NCI-H748 (cell line): Measurements from ENCODE around the gene CTNNA3.

ENCODE experiments used
- DNase-seq: peaks from one replicate; lab custom pipeline; 2025; ENCODE audit not compliant: unreplicated experiment; lab: John Stamatoyannopoulos, UW

CTNNA3 gene

DNA sequence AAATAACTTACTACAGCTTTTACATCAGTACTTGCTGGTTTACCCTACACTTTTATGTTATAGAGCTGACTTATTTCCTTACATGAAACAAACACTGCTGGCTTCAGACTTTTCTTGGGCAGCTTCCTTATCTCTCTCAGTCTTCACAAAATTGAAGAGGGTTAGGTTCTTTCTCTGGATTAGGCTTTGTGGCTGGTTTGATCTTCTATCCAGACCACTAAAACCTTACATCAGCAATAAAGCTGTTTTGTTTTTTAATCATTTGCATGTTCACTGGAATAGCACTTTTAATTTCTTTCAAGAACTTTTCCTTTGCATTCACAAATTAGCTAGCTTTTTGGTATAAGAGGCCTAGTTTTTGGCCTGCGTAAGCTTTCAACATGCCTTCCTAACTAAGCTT, 551.5 kb downstream of the CTNNA3 start:
- DNase-seq, result no peak

GRCh38 chr10:67141300-67141699, 554.7 kb downstream of the CTNNA3 start:
- DNase-seq, result peak; percentile 12

DNA sequence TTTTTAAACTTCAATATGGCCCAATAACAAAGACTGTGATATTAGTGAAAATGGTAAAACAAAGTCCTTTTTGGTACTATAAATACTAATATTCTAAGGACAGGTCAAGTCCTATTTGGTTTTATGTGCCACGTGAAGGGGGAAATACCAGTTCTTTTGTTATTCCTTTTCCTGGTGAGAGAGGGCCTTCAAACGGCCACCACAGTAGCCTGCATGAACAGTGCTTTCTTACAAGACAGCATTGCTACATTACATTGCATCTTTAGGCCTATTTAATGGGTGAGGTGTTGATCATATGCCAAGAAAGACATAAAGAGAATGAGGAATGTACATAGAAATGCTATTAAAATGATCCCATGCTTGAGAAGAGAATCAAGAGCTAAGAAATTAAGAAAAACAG, 555.4 kb downstream of the CTNNA3 start:
- no peak for DNase-seq

DNA sequence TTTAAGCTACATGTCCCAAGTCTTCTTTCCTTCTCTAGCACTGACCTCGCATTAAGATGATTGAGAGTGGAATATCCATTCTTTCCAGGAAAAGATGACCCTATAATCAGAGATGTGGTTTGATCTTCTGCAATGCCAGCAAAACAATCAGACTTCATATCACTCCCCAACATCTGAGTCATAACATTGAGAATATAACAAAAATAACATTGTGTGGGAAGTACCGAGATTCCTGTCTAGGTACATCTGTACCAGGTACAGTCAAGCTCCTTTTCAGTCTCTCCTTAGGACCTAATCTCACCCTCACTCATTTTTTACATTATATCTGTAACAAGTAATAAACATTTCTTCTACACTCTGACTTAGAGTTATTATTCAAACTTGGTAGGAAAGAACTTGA, 568.6 kb downstream of the CTNNA3 start:
- DNase-seq, result no peak

DNA sequence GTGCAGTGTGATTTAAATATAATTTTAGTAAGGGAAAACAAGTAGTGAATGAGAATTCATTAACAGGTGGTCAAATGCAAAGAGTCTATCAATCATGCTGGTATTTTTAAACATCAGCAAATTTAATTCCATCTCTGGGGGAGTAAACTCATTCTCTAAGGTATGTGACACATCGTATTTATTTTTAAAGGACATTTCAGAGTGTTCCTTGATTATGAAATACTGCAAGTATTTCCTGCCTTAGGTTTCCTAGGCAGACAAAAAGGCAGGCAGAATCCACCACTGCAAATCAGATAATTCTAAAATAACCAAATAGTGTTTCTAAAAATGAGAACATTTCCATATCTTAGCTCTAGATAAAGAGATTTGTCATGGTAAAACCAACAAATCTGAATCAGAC, 576.3 kb downstream of the CTNNA3 start:
- no peak for DNase-seq

- peak; percentile 52 for DNase-seq
These were observed 580.0 kb downstream of the CTNNA3 start for GRCh38 chr10:67115972-67116371.

GRCh38 chr10:67114945-67115344, 581.0 kb downstream of the CTNNA3 start:
- DNase-seq, result peak; percentile 91

GRCh38 chr10:67112765-67113164, 583.2 kb downstream of the CTNNA3 start:
- no peak for DNase-seq

- peak; percentile 83 for DNase-seq
These were observed 585.7 kb downstream of the CTNNA3 start for GRCh38 chr10:67110286-67110685.

DNA sequence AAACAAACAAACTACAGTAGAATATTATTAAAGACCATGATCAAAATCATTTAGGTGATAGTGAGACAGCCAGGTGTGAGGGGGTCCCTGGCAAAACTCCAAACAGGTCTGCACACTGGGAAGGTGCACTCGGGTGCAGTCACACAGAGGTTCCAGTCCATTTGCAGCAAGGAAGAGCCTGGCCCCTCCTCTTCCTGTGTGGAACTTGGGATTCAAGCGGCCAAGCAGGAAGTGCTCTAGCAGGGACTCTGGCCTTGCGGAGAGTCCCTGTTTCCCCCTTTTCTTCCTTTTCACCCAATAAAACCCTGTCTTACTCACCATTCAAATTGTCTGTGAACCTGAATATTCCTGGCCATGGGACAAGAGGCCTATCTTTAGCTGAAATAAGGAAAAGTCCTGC, 588.3 kb downstream of the CTNNA3 start:
- peak; percentile 15 for DNase-seq

DNA sequence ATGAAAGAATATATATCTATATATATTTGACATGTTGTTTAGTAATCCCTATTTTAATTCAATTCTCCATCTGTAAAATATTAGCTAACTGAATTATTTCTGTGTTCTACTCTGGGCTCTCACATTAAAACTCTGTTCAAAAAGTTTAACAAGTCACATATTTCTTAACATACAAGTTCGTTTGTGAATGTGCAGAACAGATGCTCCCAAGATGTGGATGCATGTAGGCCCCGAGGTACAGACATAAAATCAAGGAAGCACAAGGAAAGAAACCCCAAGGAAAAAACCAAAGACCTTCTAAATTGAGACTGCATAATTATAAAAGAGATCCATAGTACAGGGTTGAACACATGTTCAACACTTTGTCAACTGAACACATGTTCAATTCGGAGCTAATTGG, 595.0 kb downstream of the CTNNA3 start:
- no peak for DNase-seq

GRCh38 chr10:67098461-67098860, 597.5 kb downstream of the CTNNA3 start:
- peak; percentile 81 for DNase-seq

DNA sequence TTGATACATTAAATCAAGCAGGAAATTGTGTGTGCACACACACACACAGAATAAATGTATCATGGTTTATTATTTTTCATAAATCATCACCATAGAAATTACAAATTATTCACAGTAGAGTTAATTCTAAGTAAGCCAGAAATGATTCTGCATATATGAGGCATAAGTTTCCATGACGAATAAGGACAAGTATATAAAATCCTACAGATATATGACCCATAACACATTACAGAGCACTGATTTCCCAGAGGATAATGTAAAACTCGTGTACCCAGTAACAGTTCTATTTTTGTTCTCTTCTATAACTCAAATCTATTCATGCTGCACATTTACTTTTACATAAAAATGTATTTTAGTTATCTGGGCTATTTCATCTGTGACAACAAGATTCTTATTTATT, 600.5 kb downstream of the CTNNA3 start:
- no peak for DNase-seq

- DNase-seq, result no peak
These were observed 608.0 kb downstream of the CTNNA3 start for GRCh38 chr10:67088036-67088435.

- no peak for DNase-seq
These were observed 608.9 kb downstream of the CTNNA3 start for GRCh38 chr10:67087135-67087425.

DNA sequence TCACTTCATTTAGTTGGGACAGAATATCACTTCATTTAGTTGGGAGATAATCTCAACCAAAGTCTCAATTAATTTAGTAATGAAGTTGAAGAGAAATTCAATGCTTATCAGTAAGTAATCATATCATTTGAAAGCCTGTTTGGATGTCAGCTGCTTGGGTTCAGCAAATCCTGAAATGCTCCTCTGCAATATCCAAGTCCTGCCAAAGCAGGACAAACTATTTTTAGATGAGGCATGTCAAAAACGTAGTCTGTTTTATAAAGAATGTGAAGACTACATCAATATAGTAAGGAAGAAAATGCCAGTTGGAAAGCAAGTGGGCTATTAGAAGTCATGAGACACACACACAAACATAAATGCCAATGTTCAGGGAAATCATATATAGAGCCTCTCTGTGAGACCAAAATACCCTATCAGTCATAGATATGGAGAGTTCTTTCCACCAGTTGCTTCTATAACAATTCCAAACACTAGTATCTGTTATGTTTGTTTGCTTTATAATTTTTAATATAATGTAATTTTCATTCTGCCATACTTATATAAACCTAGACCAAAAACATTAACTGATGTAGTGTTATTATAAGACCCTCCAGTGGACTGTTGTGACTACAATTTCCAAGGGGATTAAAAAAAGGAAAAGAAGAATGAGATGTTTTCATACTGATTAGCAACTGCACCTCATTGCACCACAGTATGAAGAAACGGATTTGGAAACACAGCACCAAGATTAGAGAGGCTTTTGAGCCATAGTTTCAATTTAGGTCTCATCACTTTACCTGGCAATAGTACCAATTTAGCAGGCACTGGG, 609.5 kb downstream of the CTNNA3 start:
- DNase-seq, result no peak

- no peak for DNase-seq
These were observed 616.9 kb downstream of the CTNNA3 start for GRCh38 chr10:67079126-67079525.

GRCh38 chr10:67077376-67077775, 618.6 kb downstream of the CTNNA3 start:
- no peak for DNase-seq

DNA sequence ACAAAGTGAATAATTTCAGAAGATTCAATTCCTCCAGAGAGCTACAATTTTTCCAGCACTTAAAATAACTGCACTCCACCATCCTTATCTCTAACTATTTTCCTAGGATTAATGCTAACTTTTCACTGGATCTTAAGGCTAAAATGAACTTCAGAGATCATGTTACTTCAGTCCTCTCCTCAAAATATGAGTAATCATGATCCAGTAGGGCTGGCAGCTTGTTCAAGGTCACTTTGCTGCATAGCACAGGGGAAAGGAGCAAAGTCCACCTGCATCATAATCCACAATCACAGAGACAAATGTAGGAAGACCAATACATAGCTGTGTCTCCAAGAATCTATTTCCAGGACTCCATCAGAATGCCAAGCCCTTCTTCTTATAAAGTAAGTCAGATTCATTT, 619.9 kb downstream of the CTNNA3 start:
- DNase-seq, result no peak

GRCh38 chr10:67075491-67075971, 620.5 kb downstream of the CTNNA3 start:
- DNase-seq, result no peak

GRCh38 chr10:67072654-67073053, 623.3 kb downstream of the CTNNA3 start:
- DNase-seq, result no peak

DNA sequence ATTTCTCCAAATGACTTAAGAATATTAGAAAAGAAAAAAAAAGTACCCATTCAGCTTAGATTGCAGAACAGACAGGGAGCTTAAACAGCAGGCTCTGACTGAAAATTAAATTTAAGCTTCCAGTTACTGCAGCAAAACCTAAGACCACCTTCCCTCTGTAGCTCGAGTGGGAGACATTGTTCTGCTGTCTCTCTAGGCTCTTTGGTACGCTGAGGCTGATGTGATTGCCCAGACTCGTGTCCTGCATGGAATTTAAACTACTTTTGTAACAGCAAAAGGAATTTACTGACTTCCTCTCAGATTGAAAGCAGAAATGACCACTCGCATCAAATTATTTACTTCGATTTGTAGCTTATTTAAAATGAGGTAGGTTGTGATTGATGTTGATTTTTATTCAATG, 645.6 kb downstream of the CTNNA3 start:
- DNase-seq, result no peak

DNA sequence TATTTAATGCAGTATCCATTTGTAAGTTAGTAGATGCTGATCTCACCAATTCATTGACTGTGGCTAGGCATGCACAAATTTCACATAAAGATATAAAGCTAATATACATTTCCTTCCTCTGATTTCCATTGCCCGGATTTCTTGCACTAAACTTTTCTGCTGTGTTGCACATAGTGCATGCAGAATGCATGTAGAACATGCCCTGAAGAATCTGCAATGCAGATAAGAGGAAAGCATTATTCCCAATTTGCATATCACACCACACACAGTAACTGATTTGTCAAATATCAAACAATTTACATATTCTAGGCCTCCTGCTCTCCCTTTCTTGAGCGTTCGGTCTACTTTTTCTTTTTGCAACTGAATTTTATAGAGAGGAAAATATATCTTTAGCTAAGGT, 646.0 kb downstream of the CTNNA3 start:
- no peak for DNase-seq
